Measurements from ENCODE around the gene NNMT.

NNMT gene

DNA sequence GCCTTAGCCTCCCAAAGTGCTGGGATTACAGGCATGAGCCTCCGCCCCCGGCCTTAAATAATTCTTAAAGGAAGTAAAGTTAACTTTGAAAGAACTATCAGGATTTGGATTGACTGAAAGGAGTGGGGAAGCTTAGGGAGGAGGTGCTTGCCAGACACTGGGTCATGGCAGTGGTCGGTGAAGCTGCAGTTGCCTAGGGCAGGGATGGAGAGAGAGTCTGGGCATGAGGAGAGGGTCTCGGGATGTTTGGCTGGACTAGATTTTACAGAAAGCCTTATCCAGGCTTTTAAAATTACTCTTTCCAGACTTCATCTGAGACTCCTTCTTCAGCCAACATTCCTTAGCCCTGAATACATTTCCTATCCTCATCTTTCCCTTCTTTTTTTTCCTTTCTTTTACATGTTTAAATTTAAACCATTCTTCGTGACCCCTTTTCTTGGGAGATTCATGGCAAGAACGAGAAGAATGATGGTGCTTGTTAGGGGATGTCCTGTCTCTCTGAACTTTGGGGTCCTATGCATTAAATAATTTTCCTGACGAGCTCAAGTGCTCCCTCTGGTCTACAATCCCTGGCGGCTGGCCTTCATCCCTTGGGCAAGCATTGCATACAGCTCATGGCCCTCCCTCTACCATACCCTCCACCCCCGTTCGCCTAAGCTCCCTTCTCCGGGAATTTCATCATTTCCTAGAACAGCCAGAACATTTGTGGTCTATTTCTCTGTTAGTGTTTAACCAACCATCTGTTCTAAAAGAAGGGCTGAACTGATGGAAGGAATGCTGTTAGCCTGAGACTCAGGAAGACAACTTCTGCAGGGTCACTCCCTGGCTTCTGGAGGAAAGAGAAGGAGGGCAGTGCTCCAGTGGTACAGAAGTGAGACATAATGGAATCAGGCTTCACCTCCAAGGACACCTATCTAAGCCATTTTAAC is at the start of gene NNMT:
Gene NNMT (plus strand): TSS at position 724 of the 929 bp plus-strand sequence. CDS start 158 bp downstream, at position 882.
- no peak for DNase-seq

DNA sequence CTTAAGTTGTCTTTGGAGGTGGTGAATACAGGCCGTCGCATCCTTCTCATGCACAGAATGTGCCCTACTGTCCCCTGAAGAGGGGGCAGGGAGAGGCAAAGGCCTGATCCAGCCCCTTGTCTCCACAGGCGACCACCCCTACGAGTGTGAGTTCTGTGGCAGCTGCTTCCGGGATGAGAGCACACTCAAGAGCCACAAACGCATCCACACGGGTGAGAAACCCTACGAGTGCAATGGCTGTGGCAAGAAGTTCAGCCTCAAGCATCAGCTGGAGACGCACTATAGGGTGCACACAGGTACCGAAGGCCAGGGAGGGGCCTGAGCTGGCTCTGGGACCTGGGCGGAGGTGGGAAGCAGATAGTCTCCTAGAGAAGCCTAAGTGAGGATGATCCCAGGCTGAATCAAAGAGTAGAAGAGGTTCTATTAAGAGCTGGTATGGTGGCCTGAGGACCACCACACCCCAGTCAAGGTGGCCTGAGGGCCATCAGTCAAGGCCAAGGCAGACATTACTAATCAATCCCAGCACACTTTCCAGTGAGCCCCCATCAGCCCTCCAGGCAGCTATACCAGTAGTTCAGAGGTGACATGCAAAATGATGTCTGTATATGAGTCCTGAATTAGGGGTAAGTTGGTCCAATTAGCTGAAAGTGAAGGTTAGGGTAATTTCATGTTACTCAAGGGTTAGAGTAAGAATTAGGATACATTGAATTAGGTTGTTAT is 49.0 kb upstream of the NNMT start:
- no peak for DNase-seq

DNA sequence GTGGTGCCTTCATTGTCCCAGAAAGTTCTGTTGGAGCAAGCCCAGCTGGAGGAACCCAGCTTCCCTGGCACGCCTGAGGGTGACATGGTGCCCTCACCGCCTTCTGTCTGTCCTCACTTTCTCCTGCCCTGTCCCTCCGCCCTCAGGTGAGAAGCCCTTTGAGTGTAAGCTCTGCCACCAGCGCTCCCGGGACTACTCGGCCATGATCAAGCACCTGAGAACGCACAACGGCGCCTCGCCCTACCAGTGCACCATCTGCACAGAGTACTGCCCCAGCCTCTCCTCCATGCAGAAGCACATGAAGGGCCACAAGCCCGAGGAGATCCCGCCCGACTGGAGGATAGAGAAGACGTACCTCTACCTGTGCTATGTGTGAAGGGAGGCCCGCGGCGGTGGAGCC is 46.0 kb upstream of the NNMT start:
- no peak for DNase-seq

GRCh38 chr11:114250993-114251814 is 45.0 kb upstream of the NNMT start:
- DNase-seq = no peak

DNA sequence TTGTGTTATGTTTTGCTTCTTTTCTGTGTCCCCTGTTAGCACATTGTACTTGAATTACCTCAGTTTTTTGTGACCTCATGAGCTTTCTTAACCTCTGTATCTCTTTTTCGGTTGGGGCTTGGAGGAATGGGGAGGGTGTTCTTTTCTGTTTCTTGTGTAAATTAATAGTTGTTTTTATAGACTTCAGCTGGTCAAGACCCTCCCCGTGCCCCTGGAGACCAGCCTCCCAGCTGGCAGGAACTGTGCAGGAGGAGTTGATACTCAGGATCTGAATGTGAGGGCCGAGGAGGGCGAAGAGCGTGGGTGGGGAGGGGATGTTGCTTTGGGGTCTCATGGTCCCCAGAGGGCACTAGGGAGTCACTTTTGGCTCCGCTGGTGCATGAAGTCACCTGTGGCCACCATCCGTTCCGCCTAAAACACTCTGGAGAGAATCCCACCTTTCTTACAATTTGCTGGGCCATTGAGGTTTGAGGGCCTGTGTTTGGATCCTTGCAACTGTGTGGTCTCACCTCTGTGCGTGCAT is 44.3 kb upstream of the NNMT start:
- no peak for DNase-seq

GRCh38 chr11:114252767-114253166 is 43.4 kb upstream of the NNMT start:
- DNase-seq = no peak

DNA sequence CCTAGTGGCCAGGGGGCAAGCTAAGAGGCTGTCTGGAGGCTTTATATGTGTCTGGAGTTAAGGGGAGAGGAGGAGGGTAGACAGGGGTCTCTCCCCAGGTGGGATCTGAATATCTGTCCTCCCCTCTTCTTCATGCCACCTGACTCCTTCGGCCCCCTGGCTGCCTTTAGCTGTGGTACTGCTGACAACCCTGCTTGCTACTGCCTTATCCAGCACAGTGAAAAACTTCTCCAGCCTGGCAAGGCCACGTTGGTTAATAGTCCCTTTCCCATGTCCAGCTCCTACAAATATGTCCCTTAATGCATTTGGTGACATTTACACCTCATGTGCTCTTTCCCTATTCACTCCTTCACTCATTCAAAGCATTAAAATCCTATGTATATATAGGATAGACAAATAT is 42.4 kb upstream of the NNMT start:
- DNase-seq = no peak

DNA sequence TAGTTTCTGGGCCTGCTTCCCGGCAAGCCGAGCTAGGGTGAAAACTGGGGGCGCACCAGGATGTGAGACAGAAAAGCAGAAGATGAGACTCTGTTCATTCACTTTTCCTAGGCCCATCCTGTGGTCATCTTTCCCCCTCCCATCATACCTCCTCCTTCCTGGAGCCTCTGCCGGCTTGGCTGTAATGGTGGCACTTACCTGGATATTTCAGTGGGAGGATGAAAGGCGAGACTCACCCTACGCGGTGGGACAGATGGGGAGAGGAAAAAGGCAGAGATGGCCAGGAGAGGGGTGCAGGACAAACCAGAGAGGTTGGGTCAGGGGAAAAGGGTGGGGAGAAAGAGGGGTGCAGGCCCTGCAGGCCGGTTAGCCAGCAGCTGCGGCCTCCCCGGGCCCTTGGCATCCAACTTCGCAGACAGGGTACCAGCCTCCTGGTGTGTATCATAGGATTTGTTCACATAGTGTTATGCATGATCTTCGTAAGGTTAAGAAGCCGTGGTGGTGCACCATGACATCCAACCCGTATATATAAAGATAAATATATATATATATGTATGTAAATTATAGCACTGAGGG is 41.5 kb upstream of the NNMT start:
- no peak for DNase-seq

DNA sequence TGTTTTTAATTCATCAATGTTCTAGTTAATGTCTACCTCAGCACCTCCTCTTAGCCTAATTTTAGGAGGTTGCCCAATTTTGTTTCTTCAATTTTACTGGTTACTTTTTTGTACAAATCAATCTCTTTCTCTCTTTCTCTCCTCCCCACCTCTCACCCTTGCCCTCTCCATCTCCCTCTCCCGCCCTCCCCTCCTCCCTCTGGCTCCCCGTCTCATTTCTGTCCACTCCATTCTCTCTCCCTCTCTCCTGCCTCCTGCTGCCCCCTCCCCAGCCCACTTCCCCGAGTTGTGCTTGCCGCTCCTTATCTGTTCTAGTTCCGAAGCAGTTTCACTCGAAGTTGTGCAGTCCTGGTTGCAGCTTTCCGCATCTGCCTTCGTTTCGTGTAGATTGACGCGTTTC is 40.9 kb upstream of the NNMT start:
- no peak for DNase-seq

- DNase-seq = no peak
These were observed 39.8 kb upstream of the NNMT start for GRCh38 chr11:114256176-114256966.

GRCh38 chr11:114256967-114257286 is 39.3 kb upstream of the NNMT start:
- DNase-seq = no peak

GRCh38 chr11:114257621-114258558 is 38.3 kb upstream of the NNMT start:
- no peak for DNase-seq

- no peak for DNase-seq
These were observed 37.5 kb upstream of the NNMT start for GRCh38 chr11:114258696-114259095.

- DNase-seq = no peak
These were observed 37.1 kb upstream of the NNMT start for GRCh38 chr11:114259124-114259526.

GRCh38 chr11:114259551-114259983 is 36.6 kb upstream of the NNMT start:
- DNase-seq = no peak

GRCh38 chr11:114260077-114260476 is 36.1 kb upstream of the NNMT start:
- DNase-seq = no peak

DNA sequence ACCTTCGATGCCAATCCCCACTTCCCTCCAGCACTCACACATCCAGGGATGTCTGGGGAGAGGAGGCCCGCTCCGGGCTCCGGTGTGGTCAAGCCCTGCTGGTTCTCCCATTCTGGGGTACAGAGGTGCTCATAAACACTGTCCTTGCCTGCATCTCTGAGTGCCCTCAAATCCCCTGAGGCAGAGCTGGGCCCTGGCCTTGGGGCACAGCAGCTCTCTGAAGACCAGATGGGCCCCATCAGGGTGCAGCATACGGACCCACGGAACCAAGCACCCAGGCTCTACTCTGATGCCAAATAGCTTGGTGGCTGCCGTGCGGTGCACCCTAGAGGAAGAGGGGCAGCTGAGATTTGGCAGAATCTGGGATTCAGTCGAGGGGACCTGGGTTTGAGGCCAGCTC is 35.7 kb upstream of the NNMT start:
- no peak for DNase-seq

DNA sequence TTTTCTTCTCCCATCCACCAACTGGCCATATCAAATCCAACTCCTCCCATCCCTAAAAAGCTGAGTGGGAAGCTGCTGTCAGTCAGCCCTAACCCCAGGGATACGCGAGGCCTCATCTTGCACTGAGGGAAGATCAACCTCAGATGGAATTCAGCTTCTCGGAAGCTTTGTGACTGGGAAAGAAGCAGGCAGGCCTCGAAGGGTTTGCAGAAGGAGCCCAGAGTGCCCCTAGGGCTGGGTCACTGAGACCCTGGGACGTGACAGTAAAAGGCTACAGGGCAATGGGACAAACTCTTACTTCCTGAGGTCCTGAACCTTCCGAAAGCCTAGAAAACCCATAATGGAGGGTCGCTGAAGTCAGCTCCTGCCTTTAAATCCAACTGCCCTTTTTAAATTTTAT is 34.4 kb upstream of the NNMT start:
- no peak for DNase-seq

- DNase-seq = no peak
These were observed 33.3 kb upstream of the NNMT start for GRCh38 chr11:114262681-114263512.

All from activated naive CD4-positive, alpha-beta T cell (primary cell).